Measurements from ENCODE around the gene HDAC11.

- TF ChIP-seq, protein P1, sequence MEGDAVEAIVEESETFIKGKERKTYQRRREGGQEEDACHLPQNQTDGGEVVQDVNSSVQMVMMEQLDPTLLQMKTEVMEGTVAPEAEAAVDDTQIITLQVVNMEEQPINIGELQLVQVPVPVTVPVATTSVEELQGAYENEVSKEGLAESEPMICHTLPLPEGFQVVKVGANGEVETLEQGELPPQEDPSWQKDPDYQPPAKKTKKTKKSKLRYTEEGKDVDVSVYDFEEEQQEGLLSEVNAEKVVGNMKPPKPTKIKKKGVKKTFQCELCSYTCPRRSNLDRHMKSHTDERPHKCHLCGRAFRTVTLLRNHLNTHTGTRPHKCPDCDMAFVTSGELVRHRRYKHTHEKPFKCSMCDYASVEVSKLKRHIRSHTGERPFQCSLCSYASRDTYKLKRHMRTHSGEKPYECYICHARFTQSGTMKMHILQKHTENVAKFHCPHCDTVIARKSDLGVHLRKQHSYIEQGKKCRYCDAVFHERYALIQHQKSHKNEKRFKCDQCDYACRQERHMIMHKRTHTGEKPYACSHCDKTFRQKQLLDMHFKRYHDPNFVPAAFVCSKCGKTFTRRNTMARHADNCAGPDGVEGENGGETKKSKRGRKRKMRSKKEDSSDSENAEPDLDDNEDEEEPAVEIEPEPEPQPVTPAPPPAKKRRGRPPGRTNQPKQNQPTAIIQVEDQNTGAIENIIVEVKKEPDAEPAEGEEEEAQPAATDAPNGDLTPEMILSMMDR (IDR thresholded peaks at IDR 0.05) = no peak
- TF ChIP-seq POLR2AphosphoS5 (IDR thresholded peaks at IDR 0.05) = no peak
Measured at GRCh38 chr3:13479332-13479581, 849 bp upstream of the HDAC11 start.

All from prostate gland (tissue), 2 donors.